Suprapubic skin (tissue), 4 donors: Measurements from ENCODE around the gene RBM28. TPM values are rescaled to one million over a fixed set of nuclear protein-coding genes. Genes with fewer than 3 reads are reported as not detected.

ENCODE experiments used
- DNase-seq, 2 donors: peaks; one replicate each; pipeline ENCODE4 v3.0.0-alpha.2; 2019; ENCODE audit warnings: low spot score in 2 of 2
- H3K27ac ChIP-seq: fragments of 200-600 bp; sonication (generic); one replicate; pipeline ENCODE4 v1.5.1; 2019
- H3K27me3 ChIP-seq: fragments of 200-600 bp; sonication (generic); one replicate; pipeline ENCODE4 v1.5.1; 2019
- H3K36me3 ChIP-seq: fragments of 200-600 bp; sonication (generic); one replicate; pipeline ENCODE4 v1.5.1; 2019
- H3K4me1 ChIP-seq: fragments of 200-600 bp; sonication (generic); one replicate; pipeline ENCODE4 v1.5.1; 2019
- H3K4me3 ChIP-seq: fragments of 200-600 bp; sonication (generic); one replicate; pipeline ENCODE4 v1.5.1; 2019; ENCODE audit warnings: mild to moderate bottlenecking
- H3K9me3 ChIP-seq: fragments of 200-600 bp; sonication (generic); one replicate; pipeline ENCODE4 v1.5.1; 2019
- CTCF ChIP-seq, 2 donors: fragments of 200-600 bp in 1 of 2; fragments of 450-650 bp in 1 of 2; sonication (generic) in 1 of 2; IDR thresholded peaks; one replicate each; pipeline ENCODE4 v1.5.1; 2016 to 2019; ENCODE audit warnings: antibody characterized with exemption in 2 of 2, mild to moderate bottlenecking in 1 of 2, moderate library complexity in 1 of 2
- EP300 ChIP-seq: sonication (generic); formaldehyde crosslinking; IDR thresholded peaks from one replicate; pipeline ENCODE4 v1.6.1; 2017; ENCODE audit warnings: antibody characterized with exemption
- POLR2A ChIP-seq, 2 donors: fragments of 450-650 bp; IDR thresholded peaks; one replicate each; pipeline ENCODE4 v1.6.1; 2017; ENCODE audit warnings: antibody characterized with exemption in 2 of 2, mild to moderate bottlenecking in 2 of 2, moderate library complexity in 2 of 2
- POLR2AphosphoS5 ChIP-seq, 3 donors: sonication (generic); formaldehyde crosslinking; IDR thresholded peaks; one replicate each; pipeline ENCODE4 v1.6.1; 2017; ENCODE audit warnings: antibody characterized with exemption in 3 of 3
- WGBS: methylation state at CpG from one replicate; pipeline ENCODE4 v1.1.5; 2018; 5-methylcytosine and 5-hydroxymethylcytosine counted together
- total RNA-seq, 4 donors: library from RNA; depleted of rRNA; stranded (reverse); fragments of >200 nt; gene quantifications; one replicate each; pipeline ENCODE4 v1.1.0, GENCODE V29; 2016

Gene RBM28
- total RNA-seq, 4 donors from 2014 or later = 16.9 to 34.9 (median 25.6) TPM

- WGBS = 13% methylated on average over 16 of the region's 16 CpGs
- TF ChIP-seq POLR2A (IDR thresholded peaks at IDR 0.05) (no peak), CTCF (IDR thresholded peaks at IDR 0.05) (no peak), EP300 (no peak), POLR2AphosphoS5 (IDR thresholded peaks at IDR 0.05) (no peak)
These were observed 76.7 kb downstream of the RBM28 start for GRCh38 chr7:128266883-128267594.

GRCh38 chr7:128266529-128266882 lies 77.2 kb downstream of the RBM28 start:
- peak overlapping the region; percentile 30 for H3K4me3 ChIP-seq
- peaks cover 34% of the 10 kb centered on the region for H3K4me1 ChIP-seq
- H3K27me3 ChIP-seq = peaks cover 10% of the 10 kb centered on the region
- no peaks in the 10 kb centered on the region for H3K36me3 ChIP-seq
- TF ChIP-seq EP300 (no peak), CTCF (IDR thresholded peaks at IDR 0.05) (no peak), POLR2A (IDR thresholded peaks at IDR 0.05) (no peak), POLR2AphosphoS5 (IDR thresholded peaks at IDR 0.05) (no peak)
- no peaks in the 10 kb centered on the region for H3K9me3 ChIP-seq
- WGBS = 29% methylated on average over 1 of the region's 1 CpG
- DNase-seq = no peak
- no peak overlapping the region for H3K27ac ChIP-seq

More at GRCh38 chr7:128266883-128267594, 76.7 kb downstream of the RBM28 start:
- H3K4me1 ChIP-seq = peaks cover 40% of the 10 kb centered on the region
- H3K27me3 ChIP-seq = peaks cover 14% of the 10 kb centered on the region
- H3K27ac ChIP-seq = peak overlapping the region; percentile 59
- H3K36me3 ChIP-seq = no peaks in the 10 kb centered on the region
- H3K4me3 ChIP-seq = peak overlapping the region; percentile 30
- DNase-seq = no peak
- H3K9me3 ChIP-seq = no peaks in the 10 kb centered on the region

- H3K4me3 ChIP-seq = no peak overlapping the region
- no peak for DNase-seq
- H3K27me3 ChIP-seq = peaks cover 4% of the 10 kb centered on the region
- H3K9me3 ChIP-seq = no peaks in the 10 kb centered on the region
- TF ChIP-seq EP300 = no peak
- TF ChIP-seq POLR2A (IDR thresholded peaks at IDR 0.05) = no peak
- TF ChIP-seq CTCF (IDR thresholded peaks at IDR 0.05) = no peak
- TF ChIP-seq POLR2AphosphoS5 (IDR thresholded peaks at IDR 0.05) = no peak
- H3K27ac ChIP-seq = no peak overlapping the region
- peaks cover 30% of the 10 kb centered on the region for H3K4me1 ChIP-seq
- H3K36me3 ChIP-seq = no peaks in the 10 kb centered on the region
- 61% methylated on average over 5 of the region's 5 CpGs for WGBS
These were observed 77.8 kb downstream of the RBM28 start for GRCh38 chr7:128265906-128266300.

GRCh38 chr7:128265156-128265905 lies 78.4 kb downstream of the RBM28 start:
- no peaks in the 10 kb centered on the region for H3K9me3 ChIP-seq
- H3K27me3 ChIP-seq = no peaks in the 10 kb centered on the region
- TF ChIP-seq CTCF (IDR thresholded peaks at IDR 0.05) (no peak), POLR2A (IDR thresholded peaks at IDR 0.05) (no peak), EP300 (no peak), POLR2AphosphoS5 (IDR thresholded peaks at IDR 0.05) (no peak)
- no peak overlapping the region for H3K27ac ChIP-seq
- peaks cover 32% of the 10 kb centered on the region for H3K4me1 ChIP-seq
- WGBS = 91% methylated on average over 5 of the region's 6 CpGs
- peak in 1 of 2 donors; percentile 16 for DNase-seq
- H3K36me3 ChIP-seq = no peaks in the 10 kb centered on the region
- no peak overlapping the region for H3K4me3 ChIP-seq

GRCh38 chr7:128264477-128264876 lies 79.2 kb downstream of the RBM28 start:
- 33% methylated on average over 1 of the region's 2 CpGs for WGBS
- peak in 1 of 2 donors; percentile 49 for DNase-seq
- Histone ChIP-seq H3K27ac (no peak overlapping the region), H3K27me3 (no peaks in the 10 kb centered on the region), H3K36me3 (no peaks in the 10 kb centered on the region), H3K9me3 (no peaks in the 10 kb centered on the region), H3K4me1 (peaks cover 40% of the 10 kb centered on the region), H3K4me3 (no peak overlapping the region)
- TF ChIP-seq POLR2A (IDR thresholded peaks at IDR 0.05) (no peak), POLR2AphosphoS5 (IDR thresholded peaks at IDR 0.05) (no peak), EP300 (no peak), CTCF (IDR thresholded peaks at IDR 0.05) (no peak)
